HepG2 (cell line): ENCODE data around the gene FAM72D.
"Not testable (repeated sequence)": the region's sequence is repeated elsewhere in the genome, so short reads cannot be mapped to it uniquely, and the experiment has no call there.

Source experiments
- ATF4 ChIP-seq, 2 experiments: fragments of 450-650 bp in 1 of 2; sonication (generic) in 1 of 2; formaldehyde crosslinking; IDR thresholded peaks; 2 replicates each; pipeline versions ENCODE4 v1.5.0 to v1.8.0; 2020 to 2022; ENCODE audit warnings: mild to moderate bottlenecking in 1 of 2, missing genetic modification reagents in 1 of 2
- CTCF ChIP-seq: sonication (generic); formaldehyde crosslinking; IDR thresholded peaks from 2 replicates; pipeline ENCODE4 v1.5.0; 2020; ENCODE audit warnings: mild to moderate bottlenecking, missing genetic modification reagents, moderate library complexity
- FOXJ3 ChIP-seq: sonication (generic); formaldehyde crosslinking; IDR thresholded peaks from 2 replicates; pipeline ENCODE4 v1.4.0; 2020; ENCODE audit warnings: missing genetic modification reagents, mild to moderate bottlenecking, borderline replicate concordance
- HNRNPL ChIP-seq: fragments of 200-400 bp; formaldehyde crosslinking; IDR thresholded peaks from 2 replicates; pipeline ENCODE4 v1.6.1; 2017; ENCODE audit warnings: mild to moderate bottlenecking, low read depth, low read length
- IRF9 ChIP-seq: sonication (generic); formaldehyde crosslinking; IDR thresholded peaks from 2 replicates; pipeline ENCODE4 v1.8.0; 2022; ENCODE audit warnings: missing genetic modification reagents, mild to moderate bottlenecking, borderline replicate concordance
- JUNB ChIP-seq: sonication (generic); formaldehyde crosslinking; IDR thresholded peaks from 2 replicates; pipeline ENCODE4 v1.8.0; 2022; ENCODE audit warnings: missing genetic modification reagents, mild to moderate bottlenecking, borderline replicate concordance
- POLR2A ChIP-seq, 2 experiments: IDR thresholded peaks; 2 replicates each; pipeline ENCODE4 v1.6.1; 2011; ENCODE audit warnings: low read depth in 2 of 2, low read length in 2 of 2, mild to moderate bottlenecking in 1 of 2, moderate library complexity in 1 of 2; ENCODE audit not compliant: insufficient read depth in 1 of 2
- RARA ChIP-seq: IDR thresholded peaks from 2 replicates; pipeline ENCODE4 v1.6.1; 2016; ENCODE audit warnings: missing genetic modification reagents, missing compliant biosample characterization
- SMYD3 ChIP-seq: sonication (generic); formaldehyde crosslinking; IDR thresholded peaks from 2 replicates; pipeline ENCODE4 v1.8.1; 2023; ENCODE audit warnings: mild to moderate bottlenecking, missing genetic modification reagents
- SNAPC5 ChIP-seq: sonication (generic); formaldehyde crosslinking; IDR thresholded peaks from 2 replicates; pipeline ENCODE4 v1.8.1; 2023; ENCODE audit warnings: mild to moderate bottlenecking, missing genetic modification reagents, borderline replicate concordance
- SOX6 ChIP-seq, 2 experiments: fragments of 450-650 bp in 1 of 2; sonication (generic) in 1 of 2; formaldehyde crosslinking in 1 of 2; IDR thresholded peaks; 2 replicates each; pipeline versions ENCODE4 v1.4.0 to v1.6.1; 2017 to 2020; ENCODE audit warnings: antibody characterized with exemption in 1 of 2, mild to moderate bottlenecking in 1 of 2, missing genetic modification reagents in 1 of 2
- SP2 ChIP-seq: sonication (generic); formaldehyde crosslinking; IDR thresholded peaks from 2 replicates; pipeline ENCODE4 v1.5.1; 2020; ENCODE audit warnings: mild to moderate bottlenecking, missing genetic modification reagents
- ZUFSP ChIP-seq: sonication (generic); formaldehyde crosslinking; IDR thresholded peaks from 2 replicates; pipeline ENCODE4 v1.9.0; 2021; ENCODE audit warnings: missing genetic modification reagents, mild to moderate bottlenecking, borderline replicate concordance

GRCh38 chr1:145065194-145065826 lies 30.5 kb upstream of the FAM72D start:
- not testable (repeated sequence) for TF ChIP-seq FOXJ3 (CRISPR knock-in tag); POLR2A (IDR thresholded peaks at IDR 0.05; ENCODE audit: insufficient read depth in 1 of 2, low read depth in 2 of 2, low read length in 2 of 2); SP2 (CRISPR knock-in tag); HNRNPL; JUNB; SNAPC5 (CRISPR knock-in tag); ATF4 (CRISPR knock-in tag; IDR thresholded peaks at IDR 0.05); RARA; SOX6 (IDR thresholded peaks at IDR 0.05); SOX6 (CRISPR knock-in tag; IDR thresholded peaks at IDR 0.05); SMYD3 (CRISPR knock-in tag); CTCF; ZUFSP; IRF9 (CRISPR knock-in tag)
